NCI-H69 (cell line): ENCODE measurements around the gene CDC6.

Experiments used
- DNase-seq: peaks from one replicate; lab custom pipeline; 2025; lab: John Stamatoyannopoulos, UW

CDC6 gene

GRCh38 chr17:40352237-40352778 is 64.6 kb downstream of the CDC6 start:
- DNase-seq, result no peak

- no peak for DNase-seq
Observed at GRCh38 chr17:40352779-40353394, 65.2 kb downstream of the CDC6 start.
